Measurements from ENCODE around the gene SPATA9. TPM values are rescaled to one million over a fixed set of nuclear protein-coding genes. Genes with fewer than 3 reads are reported as not detected.
"Not testable (repeated sequence)": the region's sequence is repeated elsewhere in the genome, so short reads cannot be mapped to it uniquely, and the experiment has no call there.

Gene SPATA9
- polyA plus RNA-seq, 3 donors: 0.59 to 7.0 (median 0.67) TPM

DNA sequence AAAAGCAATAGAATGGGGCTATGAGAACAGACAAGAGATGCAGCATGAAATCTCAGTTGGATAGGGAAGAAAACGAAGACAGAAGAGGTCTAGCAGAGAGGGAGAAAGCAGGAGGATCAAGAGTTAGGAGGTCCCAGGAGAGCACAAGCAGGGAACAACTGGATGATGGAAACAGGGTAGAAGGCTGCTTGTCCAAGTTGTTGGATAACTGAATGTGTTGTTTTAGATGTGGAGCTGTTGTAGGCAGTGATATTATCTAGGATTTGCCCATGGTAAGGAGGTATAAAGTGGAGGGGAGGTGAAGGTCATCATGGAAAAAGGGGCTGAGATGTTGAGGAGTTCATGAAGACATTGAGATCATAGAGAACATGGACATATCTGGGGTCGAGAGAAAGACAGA is 35.9 kb upstream of the SPATA9 start:
- H3K27ac ChIP-seq (ENCODE audit: low read depth, low read length): no peak overlapping the region
- WGBS, 3 donors: 80 to 87% (median 84%) methylated on average over 2 of the region's 2 CpGs

DNA sequence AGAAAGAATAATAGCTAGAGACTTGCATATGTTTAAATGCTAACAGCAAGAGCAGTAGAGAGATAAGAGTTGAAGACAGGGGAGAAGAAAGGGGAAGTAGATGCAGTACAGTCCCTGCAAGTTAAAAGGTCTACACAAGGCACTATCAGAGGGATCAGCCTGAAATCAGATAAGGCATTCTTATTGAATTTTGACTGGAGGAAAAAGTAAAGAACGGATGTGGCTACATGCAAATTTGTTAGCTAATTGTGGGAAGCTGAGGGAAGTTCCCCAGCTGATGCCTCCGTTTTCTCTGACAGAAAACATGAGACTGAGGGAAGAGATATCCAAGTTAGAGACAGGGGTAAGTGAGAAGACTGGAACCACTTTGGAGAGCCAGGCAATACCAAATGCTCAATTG is 35.4 kb upstream of the SPATA9 start:
- 48 to 57% (median 54%) methylated on average over 2 of the region's 2 CpGs for WGBS, 3 donors
- no peak overlapping the region for H3K27ac ChIP-seq (ENCODE audit: low read depth, low read length)

DNA sequence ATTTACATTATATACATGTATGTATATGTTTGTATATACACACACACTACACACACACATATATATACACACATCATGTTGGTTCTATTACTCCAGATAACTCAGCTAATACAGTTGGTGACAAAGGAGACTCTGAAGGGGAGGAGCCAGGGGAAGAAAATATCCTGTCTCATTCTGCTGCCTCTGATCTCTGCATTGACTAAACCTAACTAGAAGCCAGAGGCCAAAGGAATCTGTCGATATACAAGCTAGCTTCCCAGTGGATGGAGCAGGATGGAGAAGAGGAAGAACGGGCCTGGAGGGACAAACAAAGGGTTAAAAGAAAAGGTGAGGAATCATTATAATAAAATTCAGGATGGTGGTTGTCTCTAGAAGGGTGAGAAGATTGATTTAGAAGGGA is 34.6 kb upstream of the SPATA9 start:
- WGBS, 3 donors: 87 to 92% (median 91%) methylated on average over 2 of the region's 2 CpGs
- H3K27ac ChIP-seq (ENCODE audit: low read depth, low read length): no peak overlapping the region

DNA sequence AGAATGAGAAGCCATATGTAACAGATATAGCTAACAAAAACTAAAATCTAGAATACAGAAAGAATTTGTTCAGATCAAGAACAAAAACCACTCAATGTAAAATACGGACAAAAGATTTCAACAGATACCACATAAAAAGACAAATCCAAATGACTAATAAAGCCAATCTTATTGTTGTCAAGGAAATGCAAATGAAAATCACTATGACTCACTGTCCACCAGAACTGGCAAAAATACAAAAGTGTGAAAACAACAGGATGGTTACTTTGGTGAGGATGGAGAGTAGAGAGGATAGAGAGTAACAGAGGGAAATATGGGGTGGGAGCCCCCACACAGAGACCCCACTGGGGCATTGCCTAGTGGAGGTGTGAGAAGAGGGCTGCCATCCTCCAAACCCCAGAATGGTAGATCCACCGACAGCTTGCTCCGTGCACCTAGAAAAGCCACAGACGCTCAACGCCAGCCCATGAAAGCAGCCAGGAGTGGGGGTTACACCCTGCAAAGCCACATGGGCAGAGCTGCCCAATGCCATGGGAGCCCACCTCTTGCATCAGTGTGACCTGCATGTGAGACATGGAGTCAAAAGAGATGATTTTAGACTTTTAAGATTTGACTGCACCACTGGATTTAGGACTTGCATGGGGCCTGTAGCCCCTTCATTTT is 33.1 kb upstream of the SPATA9 start:
- WGBS, 3 donors: 86 to 97% (median 92%) methylated on average over 5 of the region's 5 CpGs

DNA sequence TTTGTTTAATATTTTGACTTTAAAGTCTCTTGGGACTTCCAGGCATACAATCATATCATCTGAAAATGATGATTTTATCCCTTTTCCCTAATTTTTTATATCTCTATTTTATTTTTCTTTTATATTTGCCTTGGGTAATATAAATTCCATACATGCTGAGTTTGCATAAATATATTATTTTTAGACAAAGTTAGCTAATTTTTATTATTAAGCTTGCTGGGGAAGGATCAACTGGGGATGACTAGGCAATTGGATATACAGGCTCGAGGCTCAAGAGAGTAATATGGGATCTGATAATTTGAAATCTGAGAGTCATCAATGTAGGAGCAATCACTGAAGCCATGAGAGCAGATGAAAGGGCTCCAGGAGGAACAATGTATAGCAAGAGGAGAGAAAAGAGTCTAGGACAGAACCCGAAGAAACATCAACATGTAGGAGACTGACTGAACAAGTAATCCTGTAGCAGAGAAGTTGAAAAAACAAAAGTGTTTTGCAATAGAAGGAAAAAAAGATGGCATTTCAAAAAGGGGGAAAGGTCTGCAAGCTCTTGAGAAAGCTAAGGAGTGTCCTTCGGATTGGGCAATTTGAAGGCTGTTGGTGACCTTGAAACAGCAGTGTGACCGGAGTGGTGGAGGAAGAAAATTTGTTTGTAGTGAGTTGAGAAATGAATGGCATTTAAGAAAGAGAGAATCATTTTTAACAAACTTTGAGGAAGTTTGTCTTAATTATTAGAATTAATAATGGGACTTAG is 31.3 kb upstream of the SPATA9 start:
- no peak overlapping the region for H3K27ac ChIP-seq (ENCODE audit: low read depth, low read length)
- 72% methylated on average over 4 of the region's 4 CpGs for WGBS, 3 donors

More for the DNA sequence above, 33.1 kb upstream of the SPATA9 start:
- no peak overlapping the region for H3K27ac ChIP-seq (ENCODE audit: low read depth, low read length)

DNA sequence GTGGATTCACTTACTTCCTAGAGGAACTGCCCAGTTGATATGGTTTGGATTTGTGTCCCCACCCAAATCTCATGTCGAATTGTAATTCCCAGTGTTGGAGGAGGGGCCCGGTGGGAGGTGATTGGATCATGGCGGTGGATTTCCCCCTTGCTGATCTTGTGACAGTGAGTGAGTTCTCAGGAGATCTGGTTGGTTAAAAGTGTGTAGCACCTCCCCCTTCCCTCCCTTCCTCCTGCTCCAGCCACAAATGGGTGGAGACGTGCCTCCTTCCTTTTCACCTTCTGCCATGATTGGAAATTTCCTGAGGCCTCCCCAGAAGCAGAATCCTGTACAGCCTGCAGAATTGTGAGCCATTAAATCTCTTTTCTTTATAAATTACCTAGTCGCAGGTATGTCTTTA is 30.5 kb upstream of the SPATA9 start:
- not testable (repeated sequence) for H3K27ac ChIP-seq (ENCODE audit: low read depth, low read length)
- 86 to 92% (median 90%) methylated on average over 4 to 5 of the region's 5 CpGs for WGBS, 3 donors

DNA sequence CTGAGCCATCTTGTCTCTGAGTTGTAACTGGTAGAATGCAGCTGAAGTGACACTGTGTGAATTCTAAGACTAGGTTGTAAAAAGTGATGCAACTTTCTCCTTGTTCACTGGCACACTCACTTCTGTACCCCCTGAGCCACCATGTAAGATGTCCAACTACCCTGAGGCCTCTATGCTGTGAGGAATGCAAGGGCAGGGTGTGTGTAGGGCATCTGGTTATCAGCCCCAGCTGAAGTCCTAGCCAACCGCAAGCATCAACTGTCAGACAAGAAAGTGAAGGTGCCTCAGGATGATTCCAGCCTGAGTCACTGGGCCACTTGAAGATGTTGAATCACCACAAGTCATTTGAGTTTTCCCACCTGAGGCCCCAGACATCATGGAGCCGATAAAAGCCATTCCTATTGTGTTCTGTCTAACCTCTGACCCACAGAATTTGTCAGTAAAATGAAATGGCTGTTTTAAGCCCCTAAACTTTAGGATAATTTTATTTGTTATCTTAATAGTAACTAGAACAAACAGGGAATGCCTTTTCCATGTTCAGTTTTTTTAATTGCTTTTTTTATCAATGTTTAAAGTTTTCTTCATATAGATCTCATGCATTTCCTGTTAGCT is 29.7 kb upstream of the SPATA9 start:
- WGBS, 3 donors: 78 to 86% (median 80%) methylated on average over 2 of the region's 2 CpGs
- no peak overlapping the region for H3K27ac ChIP-seq (ENCODE audit: low read depth, low read length)

DNA sequence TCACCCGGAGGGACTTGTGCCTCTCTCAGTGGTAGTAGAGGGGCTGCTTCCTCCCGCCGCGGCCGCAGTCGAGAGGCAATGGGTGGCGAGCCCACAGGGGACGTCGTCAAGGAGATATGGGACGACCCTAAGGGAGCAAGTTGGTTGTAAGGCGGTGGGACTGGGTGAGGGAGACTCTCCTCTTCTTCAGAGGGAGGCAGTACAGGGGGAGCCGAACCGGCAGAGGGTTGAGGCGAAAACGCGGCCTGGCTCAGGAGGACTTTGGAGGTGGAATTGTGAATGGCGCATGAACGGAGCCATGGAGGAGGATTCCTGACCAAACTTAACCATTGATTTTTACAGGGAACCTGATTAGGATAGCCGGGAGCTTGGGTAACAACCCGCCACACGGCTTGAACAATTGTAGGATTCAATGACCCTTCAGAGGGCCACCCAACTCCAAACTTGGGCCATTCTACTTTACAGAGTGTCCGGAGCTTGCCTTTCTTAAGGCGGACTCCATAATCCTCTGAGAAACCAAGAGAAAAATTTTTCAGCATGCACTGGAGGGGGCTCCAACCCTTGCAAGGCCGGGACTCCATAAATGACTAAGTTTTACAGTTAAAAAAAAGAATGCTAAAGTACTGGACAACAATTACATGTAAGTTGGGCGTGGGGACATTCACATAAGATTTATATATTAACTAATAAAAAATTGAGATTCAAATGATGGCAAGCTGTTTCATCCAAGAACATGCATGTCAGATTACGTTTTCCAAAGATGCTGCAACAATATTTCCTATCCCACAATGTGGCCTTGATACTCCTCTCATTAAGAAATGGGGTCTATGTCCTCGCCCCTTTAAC is 28.9 kb upstream of the SPATA9 start:
- WGBS, 3 donors: 93 to 95% (median 94%) methylated on average over 27 of the region's 27 CpGs
- H3K27ac ChIP-seq (ENCODE audit: low read depth, low read length): no peak overlapping the region

DNA sequence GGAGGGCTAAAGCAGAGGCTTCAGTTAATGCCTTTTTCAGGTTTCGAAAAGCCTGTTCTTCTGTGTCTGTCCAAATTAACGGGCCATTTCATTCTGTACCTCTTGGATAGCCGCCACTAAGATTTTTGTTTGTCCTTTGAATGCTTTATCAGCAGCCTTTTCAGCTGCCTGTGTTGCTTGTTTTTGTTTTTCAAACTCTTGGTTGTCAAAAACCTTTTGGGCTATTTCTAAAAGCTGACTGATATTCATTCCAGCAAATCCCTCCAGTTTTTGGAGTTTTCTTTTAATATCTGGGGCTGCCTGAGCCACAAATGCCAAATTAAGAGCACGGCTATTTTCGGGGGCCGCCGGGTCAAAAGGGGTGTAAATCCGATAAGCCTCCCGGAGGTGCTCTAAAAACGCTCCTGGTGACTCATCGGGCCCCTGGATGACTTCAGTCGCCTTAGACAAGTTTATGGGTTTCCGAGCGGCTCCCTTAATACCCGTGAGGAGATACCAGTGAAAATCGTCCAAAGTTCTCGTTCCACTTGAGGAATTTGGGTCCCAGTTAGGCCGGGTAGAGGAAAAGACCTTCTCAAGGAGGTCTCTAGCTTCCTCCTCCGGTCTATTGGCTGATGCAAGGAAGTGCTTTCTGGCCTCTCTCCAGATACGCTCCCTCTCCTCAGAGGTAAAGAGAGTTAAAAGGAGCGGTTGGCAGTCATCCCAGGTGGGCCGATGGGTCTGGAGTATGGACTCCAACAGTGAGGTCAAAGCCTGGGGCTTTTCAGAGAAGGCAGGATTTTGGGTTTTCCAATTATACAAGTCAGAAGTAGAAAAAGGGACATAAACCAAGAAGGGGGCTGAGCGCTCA is 28.1 kb upstream of the SPATA9 start:
- H3K27ac ChIP-seq (ENCODE audit: low read depth, low read length): not testable (repeated sequence)

DNA sequence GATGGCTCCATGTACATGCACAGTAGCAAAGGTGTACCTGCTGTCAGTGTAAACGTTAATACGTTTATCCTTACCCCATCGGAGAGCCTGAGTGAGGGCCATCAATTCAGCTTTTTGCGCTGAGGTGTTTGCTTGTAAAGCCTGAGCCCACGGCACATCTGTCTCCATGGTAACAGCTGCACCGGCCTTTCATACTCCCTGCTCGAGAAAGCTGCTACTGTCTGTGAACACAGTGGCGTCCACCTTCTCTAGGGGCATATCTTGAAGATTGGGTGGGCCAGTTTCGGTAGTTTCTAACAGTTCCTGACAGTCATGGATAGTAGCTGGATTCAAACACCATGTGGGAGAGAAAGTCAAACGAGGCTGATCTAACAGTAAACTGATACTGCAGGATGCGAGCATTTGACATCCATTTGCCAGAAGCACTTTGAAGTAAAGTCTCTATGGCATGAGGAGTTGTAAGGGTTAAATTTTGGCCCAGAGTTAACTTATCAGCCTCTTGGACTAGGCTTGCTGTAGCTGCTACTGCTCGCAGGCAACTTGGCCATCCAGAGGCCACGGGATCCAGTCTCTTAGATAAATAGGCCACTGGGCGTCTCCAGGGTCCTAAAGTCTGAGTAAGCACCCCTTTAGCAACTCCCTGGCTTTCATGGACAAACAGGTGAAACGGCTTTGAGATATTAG is 27.3 kb upstream of the SPATA9 start:
- 57 to 76% (median 71%) methylated on average over 15 of the region's 15 CpGs for WGBS, 3 donors
- H3K27ac ChIP-seq (ENCODE audit: low read depth, low read length): no peak overlapping the region

More for the DNA sequence above, 28.1 kb upstream of the SPATA9 start:
- WGBS, 3 donors: 57 to 74% (median 67%) methylated on average over 23 of the region's 23 CpGs

DNA sequence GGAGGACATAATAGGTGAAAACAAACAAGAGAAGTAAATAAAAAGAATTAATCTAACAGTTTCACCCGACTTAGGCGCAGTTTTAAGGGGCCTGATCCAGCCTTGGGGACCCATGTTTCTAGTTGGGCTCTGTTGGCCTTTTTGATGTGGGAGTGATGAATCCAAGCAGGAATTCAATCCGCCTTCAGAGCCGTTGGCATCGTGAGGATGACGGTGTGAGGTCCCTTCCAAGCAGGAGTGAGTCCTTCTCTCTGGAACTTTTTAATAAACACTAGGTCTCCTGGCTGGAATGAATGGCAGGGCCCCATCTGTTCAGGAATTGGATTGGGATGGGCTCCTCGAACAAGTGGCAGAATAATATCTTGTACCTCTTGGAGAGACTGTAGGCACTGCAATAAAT is 26.1 kb upstream of the SPATA9 start:
- H3K27ac ChIP-seq (ENCODE audit: low read depth, low read length): no peak overlapping the region
- WGBS, 3 donors: 93 to 98% (median 94%) methylated on average over 7 of the region's 7 CpGs

DNA sequence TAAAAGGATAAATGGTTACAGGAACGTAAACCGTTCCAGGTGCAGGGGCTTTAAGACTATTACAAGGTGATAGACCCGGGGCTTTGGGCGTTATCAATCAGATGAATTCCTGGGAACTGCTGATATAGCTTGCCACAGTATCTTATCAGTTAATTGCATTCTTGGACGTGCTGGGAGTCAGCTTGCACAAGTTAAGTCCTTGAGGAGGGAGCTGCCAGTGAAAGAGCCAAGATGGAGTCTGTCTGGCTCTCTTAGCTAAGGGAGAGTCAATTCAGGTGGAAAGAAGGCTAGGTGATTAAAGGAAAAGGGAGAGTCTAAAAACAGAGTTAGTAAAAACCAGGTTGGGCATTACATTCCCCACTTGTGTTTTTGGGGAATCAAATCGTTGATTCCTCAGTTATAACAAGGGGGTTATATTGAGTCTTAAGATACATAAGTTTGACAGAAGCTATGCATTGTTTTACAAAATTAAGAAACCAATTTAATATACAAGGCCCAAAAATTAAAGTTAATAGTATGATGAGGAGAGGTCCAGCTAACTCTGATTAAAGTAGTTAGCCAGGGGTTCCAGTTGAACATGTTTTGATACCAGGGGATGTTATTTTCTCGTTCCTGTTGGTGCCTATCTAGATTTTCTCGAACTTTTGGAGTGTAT is 24.9 kb upstream of the SPATA9 start:
- 64 to 80% (median 78%) methylated on average over 8 of the region's 8 CpGs for WGBS, 3 donors

DNA sequence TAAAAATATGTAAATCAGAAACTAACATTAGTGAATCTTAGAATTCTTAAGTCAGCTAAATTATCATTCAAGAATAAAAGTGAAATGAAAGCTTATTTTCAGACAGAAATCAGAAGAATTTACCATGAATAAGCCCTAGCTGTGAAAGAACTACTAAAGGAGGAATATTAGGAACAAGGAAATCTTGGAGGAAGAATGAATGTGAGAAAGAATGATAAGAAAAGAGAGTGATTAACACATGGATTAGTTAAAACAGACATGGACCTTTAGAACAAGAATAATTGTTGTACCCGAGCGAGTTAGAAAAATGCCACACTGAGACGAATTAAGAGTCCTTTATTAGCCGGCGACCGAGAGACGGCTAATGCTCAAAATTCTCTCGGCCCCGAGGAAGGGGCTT is 24.3 kb upstream of the SPATA9 start:
- H3K27ac ChIP-seq (ENCODE audit: low read depth, low read length): no peak overlapping the region
- 81 to 89% (median 84%) methylated on average over 9 of the region's 9 CpGs for WGBS, 3 donors

More for the DNA sequence above, 24.9 kb upstream of the SPATA9 start:
- H3K27ac ChIP-seq (ENCODE audit: low read depth, low read length): not testable (repeated sequence)

DNA sequence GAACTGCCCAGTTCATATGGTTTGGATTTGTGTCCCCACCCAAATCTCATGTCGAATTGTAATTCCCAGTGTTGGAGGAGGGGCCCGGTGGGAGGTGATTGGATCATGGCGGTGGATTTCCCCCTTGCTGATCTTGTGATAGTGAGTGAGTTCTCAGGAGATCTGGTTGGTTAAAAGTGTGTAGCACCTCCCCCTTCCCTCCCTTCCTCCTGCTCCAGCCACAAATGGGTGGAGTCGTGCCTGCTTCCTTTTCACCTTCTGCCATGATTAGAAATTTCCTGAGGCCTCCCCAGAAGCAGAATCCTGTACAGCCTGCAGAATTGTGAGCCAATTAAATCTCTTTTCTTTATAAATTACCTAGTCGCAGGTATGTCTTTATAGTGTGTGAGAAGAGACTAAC is 23.4 kb upstream of the SPATA9 start:
- 93 to 95% (median 95%) methylated on average over 4 to 5 of the region's 5 CpGs for WGBS, 3 donors
- H3K27ac ChIP-seq (ENCODE audit: low read depth, low read length): not testable (repeated sequence)

DNA sequence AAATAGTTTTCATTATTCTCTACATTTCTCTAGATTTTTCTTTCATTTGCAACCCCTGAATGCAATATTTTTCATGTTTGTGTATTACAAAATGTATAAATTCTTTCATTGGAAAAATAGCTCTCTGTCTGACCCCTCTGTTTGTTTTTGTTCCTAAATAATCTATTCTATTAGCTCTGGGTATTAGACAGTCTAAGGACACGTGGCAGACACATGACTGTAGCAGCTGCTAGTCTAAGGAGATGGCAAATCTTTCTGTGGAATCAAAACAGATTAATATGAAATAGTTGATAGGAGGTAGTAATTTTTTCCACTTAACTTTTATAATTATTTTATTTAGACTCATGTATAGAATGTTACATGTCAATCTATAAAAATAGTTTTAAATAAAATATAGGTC is 21.4 kb upstream of the SPATA9 start:
- H3K27ac ChIP-seq (ENCODE audit: low read depth, low read length): no peak overlapping the region
- WGBS, 3 donors: 54 to 79% (median 54%) methylated on average over 1 of the region's 1 CpG

DNA sequence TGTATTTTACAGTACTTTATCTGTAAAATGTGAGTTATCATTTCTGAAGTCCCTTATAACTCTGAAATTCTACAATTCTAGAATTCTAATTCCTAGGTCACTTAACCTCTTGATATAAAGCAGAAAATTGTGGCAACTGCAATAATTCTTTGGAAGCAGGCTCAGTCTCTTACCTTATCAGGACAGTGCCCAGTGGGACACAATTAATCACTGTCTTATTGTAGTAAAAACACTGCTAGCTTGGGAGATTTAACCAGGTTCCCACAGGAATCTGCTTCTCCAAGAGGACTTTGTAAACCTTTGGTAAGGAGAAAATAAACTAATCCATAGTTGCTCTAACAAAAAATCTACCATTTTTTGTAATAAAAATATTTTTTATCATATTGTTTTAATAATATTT is 18.3 kb upstream of the SPATA9 start:
- H3K27ac ChIP-seq (ENCODE audit: low read depth, low read length): no peak overlapping the region

DNA sequence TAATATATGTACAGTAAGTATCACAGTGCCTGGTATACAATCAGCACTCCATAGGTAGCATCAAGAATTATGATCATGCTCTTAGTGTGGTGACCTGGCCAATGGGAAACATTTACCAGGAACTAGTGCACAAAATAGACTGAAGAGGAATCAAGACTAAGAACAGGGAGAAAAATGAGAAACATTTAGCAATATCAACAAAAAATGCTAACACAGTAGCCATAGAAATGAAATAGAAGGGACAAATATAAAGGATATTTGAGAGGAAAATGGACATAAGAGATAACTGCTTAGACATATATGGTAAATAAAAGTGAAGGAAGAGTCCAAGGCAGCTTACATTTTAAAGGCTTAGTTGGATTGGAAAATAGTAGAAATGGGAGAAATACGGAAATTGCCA is 16.5 kb upstream of the SPATA9 start:
- 92 to 100% (median 97%) methylated on average over 1 of the region's 1 CpG for WGBS, 3 donors

More for the DNA sequence above, 16.5 kb upstream of the SPATA9 start:
- H3K27ac ChIP-seq (ENCODE audit: low read depth, low read length): no peak overlapping the region

All from adipose tissue (tissue), 3 donors.